GM21723 (cell line): ENCODE data around the gene ANKRD16.
"Not testable (repeated sequence)": the region's sequence is repeated elsewhere in the genome, so short reads cannot be mapped to it uniquely, and the experiment has no call there.

Experiments used
- ATAC-seq: cut with Tn5 transposase; IDR thresholded peaks from one replicate; pipeline ENCODE4 v1.9.1; 2021; ENCODE audit warnings: mild to moderate bottlenecking, moderate library complexity; ENCODE audit not compliant: unreplicated experiment

ANKRD16 gene

DNA sequence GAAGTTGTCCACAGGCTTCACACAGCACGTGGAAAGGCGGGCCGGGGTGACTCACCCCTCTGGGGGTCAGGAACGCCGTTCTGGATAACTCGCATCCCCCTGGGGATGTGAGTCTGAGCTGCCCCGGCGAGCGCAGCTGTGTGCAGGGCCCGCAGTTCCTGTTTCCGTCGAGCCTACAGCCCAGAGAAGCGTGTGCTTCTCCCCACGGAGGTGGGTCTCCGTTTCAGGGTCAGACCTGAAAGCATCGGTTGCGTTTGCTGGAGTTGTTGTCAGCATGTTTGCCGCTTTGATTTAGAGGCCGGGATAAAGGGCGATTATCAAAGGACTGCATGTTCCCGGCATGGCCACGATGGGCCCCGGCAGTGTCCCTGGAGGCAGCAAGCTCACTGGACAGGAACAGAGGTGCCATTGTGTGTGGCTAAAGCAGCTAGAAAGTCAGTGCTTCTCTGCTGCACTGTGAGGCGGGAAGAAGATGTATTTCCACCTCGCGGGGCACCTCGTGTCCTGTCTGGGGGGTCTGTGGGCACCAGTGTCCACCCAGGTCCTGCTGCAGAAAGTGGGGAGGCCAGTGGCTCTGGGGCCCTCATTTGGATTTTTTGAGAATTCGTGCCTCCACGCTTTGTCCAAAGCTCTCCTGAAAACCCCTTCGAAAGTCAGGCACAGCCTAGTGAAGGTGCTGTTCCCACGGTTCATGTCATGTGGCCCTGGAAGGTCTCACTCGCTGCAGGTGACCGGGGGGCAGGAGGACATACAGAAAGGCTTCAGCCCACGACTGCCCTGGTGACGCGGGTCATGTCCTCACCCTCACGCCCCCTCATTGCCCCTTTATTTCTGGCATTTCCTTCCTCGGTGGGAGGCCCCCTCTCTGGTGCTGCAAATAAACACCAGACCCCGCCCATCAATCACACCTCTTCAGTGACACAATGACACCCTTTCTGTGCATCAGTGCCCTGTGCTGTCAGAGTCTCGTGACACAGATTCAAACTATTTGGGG, 49.1 kb downstream of the ANKRD16 start:
- ATAC-seq = peak; percentile 69

DNA sequence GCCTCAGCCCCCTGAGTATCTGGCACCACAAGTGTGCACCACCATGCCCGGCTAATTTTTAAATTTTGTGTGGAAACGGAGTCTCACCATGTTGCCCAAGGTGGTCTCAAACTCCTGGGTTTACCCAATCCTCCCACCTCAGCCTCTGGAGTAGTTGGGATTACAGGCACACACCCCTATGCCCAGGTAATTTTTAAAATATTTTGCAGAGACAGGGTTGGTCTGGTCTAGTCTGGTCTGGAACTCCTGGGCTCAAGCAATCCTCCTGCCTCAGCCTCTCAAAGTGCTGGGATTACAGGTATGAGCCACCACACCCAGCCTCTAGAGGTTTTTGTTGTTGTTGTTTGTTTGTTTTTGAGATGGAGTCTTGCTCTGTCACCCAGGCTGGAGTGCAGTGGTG, 53.5 kb downstream of the ANKRD16 start:
- not testable (repeated sequence) for ATAC-seq

DNA sequence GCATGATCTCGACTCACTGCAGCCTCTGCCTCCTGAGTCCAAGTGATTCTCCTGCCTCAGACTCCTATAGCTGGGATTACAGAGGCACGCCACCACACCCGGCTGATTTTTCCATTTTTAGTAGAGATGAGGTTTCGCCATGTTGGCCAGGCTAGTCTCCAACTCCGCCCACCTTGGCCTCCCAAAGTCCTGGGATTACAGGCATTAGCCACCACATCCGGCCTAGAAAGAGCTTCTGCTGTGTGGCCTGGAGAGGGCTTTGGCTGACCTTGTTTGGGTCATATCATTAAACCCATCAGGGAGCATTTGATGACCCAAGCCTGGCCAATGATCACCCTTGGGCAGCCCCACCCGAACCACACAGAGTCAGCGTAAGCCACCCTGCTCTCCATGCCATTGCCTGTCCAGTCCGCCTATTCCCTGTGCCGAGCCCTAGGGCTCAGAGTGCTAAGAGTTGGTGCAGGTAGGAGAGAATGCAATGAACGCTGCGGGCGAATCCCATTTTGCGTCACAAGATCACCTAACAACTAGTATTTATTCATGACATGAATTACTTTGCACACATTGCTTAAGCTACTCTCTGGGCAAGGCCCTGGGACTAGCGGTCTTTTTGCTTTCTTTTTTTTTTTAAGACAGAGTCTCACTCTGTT, 54.1 kb downstream of the ANKRD16 start:
- ATAC-seq = no peak

DNA sequence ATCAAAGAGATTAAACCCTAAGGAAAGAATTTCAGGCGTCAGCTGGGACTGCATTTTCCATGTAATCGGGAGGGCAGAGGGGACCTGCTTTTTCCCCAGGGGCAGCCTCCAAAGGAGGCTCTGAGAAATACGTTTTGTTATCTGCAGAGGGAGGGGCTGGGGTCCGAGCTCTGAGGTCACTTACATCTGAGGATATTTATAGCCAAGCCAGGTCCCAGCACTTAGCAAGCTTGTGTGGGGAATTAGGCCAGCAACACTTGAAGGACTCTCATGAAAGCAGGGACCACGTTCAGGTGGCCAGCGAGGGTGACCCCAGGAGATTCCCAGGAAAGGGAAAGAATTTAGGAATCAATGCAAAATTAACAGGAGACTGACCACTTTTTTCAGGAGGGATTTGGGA, 55.9 kb downstream of the ANKRD16 start:
- no peak for ATAC-seq

DNA sequence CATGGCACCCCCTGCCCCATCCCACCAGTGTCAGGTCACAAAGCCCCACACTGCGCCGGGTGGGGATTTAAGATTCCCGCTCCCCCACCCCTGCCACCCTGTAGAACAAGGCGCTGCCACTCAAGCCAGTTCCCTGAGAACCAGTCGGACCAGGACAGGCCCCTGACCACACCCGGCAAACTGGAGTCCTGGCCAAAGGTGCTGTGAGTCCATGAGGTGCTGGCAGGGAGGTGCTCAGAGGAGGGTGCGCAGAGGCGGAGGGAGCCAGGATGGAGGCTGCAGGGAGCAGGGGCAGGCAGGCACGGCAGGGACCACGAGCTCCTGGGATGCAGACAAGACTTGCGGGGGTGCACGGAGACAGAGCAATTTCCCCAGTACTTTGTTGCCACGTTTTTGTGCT, 56.7 kb downstream of the ANKRD16 start:
- no peak for ATAC-seq

DNA sequence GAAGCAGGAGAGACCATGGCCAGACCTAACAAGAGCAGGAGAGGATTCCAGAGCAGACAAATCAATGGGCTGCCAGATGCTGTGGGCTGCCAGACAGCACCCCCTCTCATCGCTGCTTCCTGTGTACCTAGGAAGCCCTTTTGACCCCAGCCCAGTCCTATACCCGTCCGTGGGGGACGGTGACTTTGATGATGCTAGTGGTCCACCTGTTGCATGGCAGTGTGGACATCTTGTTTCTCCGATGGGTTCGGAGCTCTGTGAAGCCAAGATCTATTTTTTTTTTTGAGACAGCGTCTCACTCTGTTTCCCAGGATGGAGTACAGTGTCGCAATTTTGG, 58.3 kb downstream of the ANKRD16 start:
- no peak for ATAC-seq

DNA sequence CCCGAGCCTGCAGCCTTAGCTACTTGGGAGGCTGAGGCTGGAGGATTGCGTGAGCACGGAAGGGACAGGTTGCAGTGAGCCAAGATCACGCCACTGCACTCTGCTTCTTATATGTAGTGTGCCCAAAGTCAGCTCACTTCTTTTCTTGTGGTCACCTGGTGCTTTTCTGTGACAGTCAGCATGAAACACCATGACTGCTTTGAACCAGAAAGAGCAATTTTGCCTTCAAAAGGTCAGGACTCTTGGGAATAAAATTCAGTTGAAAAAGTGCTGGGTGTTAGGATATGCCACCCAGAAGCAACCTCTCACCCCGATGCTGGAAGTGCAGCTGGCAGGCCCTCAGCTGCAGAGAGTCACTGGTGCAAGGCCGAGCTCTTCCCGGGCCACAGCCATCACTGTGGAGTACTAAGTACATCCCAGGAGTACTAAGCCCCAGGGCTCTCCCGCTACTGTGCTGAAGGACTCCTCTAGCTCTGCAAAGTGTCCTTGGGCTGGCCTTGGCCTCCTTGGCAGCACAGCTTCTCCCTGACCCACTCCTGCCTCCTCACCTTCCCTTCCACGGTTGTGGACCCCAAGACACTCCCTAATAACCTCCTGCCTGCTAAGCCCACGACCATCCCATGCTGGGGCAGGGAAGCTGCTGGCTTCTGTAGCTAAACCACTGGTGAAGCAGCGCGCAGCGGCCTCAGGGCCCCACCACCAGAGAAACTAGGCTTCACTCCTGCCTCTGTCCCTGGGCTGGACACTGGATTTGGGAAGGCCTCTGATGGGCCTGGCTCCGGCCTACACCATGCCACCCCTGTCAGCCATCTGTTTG, 58.9 kb downstream of the ANKRD16 start:
- ATAC-seq = no peak

DNA sequence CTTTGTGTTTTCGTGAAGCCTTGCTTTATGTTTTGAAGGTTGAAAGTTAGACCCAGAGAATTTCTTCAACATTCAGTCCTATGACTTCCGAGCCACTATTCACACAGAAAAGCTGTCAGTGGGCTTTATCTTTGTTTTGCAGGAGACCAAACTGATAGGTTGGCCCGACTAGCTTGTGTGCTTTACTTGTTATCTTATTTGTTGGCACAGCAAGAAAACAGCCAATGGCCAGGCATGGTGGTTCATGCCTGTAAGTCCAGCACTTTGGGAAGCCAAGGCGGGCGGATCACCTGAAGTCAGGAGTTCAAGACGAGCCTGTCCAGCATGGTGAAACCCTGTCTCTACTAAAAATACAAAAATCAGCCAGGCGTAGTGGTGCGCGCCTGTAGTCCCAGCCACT, 60.4 kb downstream of the ANKRD16 start:
- no peak for ATAC-seq

DNA sequence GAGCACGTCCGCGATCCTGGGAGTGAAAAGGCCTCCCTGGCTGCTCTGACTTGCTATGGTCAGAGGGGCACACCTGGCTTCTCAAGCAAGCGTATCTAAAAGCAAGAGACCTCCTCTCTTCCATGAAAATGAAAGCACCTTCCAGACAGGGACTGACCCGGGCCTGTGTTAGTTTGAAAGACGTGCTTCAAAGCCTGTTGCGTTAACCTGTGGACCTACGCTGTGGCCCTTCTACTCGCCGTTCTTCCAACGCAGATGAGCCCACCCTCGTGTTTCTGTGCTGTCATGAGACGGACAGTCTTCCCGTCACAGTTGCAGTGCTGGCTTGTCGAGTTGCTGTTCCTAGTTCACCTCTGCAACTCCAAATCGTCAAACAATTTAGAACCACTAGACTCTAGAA, 61.0 kb downstream of the ANKRD16 start:
- ATAC-seq = no peak

DNA sequence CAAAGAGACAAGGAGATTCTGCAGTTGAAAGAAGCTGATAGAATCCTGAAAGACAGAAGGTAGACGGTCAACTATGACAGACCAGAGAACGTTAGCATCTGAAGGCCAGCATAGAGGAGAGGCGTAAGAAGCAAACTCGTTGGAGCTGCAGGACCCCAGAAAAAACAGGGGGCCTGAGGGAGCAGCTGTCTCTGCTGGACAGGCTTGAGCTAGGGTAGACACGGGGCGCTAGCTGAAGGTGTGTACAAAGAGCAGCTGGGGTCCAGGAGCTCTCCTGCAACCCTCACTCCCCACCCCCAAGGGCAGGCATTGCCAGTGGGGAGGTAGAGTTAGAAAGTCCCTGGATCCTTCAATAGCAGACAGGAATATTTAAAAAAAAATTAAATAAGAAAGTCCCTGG, 61.9 kb downstream of the ANKRD16 start:
- ATAC-seq = no peak

DNA sequence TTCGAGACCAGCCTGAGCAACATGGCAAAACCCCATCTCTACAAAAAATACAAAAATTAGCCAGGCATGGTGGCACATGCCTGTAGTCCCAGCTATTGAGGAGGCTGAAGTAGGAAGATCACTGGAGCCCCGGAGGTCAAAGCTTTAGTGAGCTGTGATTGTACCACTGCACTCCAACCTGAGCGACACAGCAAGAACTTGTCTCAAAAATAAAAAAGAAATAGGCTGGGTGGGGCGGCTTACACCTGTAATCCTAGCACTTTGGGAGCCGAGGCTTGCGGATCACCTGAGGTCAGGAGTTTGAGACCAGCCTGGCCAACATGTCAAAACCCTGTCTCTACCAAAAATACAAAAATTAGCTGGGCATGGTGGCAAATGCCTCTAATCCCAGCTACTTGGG, 63.2 kb downstream of the ANKRD16 start:
- not testable (repeated sequence) for ATAC-seq

DNA sequence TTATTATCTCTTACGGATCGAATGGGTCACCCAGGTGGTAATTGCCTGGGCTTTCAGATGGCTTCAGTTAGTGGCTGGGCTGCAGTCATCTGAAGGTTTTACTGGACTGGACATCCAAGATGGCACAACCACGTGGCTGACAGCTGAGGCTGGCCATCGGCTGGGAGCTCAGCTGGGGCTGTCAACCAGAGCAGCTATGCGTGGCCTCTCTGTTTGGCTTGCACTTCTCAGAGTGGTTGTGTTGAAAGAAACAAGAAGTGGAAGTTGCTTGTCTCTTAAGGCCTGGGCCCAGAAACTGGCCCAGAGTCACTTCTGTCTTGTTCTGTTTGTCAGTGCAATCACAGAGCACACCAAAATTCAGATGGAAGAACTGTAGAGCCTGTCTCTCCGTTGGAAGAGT, 70.8 kb downstream of the ANKRD16 start:
- ATAC-seq = peak; percentile 51

DNA sequence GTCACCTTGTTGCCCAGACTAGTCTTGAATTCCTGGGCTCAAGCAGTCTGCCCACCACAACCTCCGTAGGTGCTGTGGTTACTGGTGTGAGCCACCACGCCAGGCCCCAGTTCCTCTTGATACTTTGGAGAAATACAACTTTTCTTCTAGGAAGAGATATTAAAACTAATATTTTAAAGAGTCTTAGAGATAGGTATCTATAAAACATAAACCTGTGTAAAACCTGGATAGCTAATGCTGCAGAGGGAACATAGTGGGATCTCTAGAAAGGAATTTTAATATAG, 71.7 kb downstream of the ANKRD16 start:
- no peak for ATAC-seq

DNA sequence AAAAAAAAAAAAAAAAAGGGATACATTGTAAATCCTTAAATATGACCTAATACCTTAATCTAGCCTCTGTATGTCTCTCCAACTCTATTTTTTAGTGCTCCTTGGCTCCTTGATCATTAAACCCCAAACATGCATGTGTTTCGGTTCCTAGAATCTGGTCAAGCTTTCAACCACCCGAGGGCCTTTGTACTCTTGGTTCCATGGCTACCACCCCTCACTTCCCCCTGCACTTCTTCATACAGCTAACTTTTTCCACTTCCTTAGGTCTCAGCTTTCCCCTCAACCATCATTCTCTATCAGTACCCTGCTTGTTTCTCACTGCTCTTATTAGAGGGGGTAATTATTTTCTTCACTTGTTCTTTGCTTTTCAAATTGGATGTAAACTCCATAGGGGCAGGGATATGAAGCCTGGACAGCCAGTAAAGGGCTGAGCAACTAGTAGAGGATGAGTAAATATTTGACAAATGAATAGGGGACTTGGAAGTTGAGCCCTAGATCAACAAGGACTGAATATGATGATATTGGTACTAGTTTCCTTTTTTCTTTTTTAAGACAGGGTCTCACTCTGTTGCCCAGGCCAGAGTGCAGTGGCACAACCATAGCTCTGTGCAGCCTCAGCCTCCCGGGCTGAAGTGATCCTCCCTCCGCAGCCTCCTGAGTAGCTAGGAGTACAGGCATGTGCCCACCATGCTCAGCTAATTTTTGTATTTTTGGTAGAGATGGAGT, 72.2 kb downstream of the ANKRD16 start:
- no peak for ATAC-seq

DNA sequence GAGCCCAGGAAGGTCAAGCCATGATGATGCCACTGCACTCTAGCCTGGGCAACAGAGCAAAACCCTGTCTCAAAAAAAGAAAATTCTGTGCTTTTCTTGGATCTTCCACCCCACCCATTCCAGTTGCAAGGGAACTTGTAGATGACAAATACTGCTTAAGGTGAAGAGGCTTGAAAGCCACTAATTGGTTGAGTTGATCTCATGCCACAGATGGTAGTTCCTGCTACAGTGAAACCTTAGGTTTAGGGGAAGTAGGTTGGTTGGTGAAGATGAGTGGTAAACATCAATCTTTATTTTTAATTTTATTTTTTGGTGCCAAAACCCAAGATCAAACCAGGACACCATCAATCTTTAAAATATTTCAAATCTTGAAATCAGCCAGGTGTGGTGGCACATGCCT, 73.5 kb downstream of the ANKRD16 start:
- no peak for ATAC-seq

DNA sequence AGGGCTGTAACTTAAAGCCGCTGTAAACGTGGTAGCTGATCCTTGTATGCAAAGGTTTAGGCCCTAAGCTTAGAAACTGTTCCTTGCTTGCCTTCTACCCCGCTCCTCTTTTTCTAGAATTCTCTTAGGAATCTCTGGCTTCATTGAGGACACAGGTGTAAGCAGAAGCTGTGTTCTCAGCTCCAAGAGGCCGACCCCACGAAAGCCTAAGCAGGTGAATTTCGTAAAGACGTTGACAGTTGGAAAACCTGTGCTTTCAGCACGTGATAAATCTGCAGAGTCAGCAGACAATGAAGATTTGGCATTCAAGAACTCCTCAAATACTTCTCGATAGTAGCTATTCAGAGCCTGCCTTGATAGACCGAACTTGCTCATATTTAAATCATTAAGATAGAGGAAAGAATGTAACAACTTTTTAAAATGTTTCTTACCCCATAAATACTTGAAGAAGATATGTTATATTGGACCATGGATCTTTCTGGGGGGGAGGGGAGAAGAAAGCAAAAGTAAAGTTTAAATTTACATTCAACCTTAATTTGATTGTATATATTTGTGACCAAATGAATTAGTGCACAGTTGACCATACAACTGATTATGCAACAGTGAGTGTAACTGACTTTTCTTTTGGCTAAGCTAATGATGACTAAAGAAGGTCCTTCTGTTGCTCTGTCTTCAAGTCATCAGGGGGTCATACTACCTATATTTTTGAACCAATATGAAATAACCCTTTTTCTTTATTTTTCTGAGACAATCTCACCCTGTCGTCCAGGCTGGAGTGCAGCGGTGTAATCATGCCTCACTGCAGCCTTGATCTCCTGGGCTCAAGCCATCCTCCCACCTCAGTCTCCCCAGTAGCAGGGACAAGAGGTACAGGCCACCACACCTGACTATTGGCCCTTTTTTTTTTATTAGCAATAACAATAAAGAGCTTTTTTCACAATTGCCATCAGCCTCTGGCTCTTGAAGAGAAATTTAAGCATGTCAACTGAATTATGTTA, 75.3 kb downstream of the ANKRD16 start:
- ATAC-seq = no peak

DNA sequence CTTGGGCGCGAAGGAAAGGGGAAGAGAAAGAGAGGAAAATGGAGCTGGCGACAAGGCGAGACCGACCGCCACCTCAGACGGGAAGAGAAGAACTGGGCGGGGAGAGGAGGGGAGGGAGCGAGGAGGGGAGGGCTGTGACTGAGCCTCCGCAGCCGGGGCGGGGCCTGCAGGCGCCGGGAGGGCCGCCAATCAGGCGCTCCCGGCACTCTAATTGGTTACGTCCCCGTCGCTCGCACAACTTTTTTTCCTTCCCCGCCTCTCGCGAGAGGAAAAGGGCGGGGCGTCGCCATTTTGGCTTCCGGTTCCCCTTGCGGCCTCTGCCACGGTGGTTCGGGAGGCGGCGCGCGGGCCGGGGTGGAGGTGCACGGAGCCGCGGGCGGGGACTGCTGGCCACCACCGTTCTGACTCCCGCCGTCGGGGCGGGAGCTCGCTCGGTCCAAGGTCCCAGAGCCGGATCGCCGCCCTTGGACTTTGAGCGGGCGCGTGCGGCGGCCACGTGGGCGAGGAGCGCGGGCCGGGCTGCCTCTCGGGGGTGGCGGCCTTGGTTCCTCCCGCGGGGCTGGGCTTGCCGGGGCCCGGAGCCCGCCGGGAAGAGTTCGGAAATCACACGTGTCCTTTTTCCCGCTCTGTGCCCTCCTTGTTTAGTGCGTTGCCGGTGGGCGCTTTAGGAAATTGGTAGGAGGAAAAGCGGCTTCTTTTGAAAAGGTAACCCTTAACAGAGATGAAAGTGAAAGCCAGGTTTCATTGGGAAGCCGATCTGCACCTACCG, 76.2 kb downstream of the ANKRD16 start, which contains the start of gene GDI2:
Gene GDI2 (minus strand): TSS at position 94 of the 769 bp plus-strand sequence. CDS start 176 bp downstream, outside the sequence.
- peak; percentile 76 for ATAC-seq

DNA sequence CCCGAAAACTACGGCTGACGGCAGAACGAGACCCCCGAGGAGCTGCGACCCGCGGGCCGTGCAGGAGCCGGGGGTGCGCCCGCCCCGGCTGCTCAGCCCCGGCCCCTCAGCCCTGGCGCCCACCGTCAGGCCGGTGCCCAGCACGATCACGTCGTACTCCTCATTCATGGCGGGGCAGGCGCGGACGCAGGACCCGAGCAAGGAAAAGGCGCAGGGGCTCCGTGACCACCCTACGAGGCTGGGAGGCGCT, 76.7 kb downstream of the ANKRD16 start:
- peak; percentile 24 for ATAC-seq
